Large intestine (tissue), 3 donors: Measurements from ENCODE around the gene SEMA5A. TPM values are rescaled to one million over a fixed set of nuclear protein-coding genes. Genes with fewer than 3 reads are reported as not detected.
"Not testable (repeated sequence)": the region's sequence is repeated elsewhere in the genome, so short reads cannot be mapped to it uniquely, and the experiment has no call there.

Source experiments
- DNase-seq, 2 donors: peaks; one replicate each; pipeline versions ENCODE4 v3.0.0 to v3.0.0-alpha.2; 2013
- H3K27ac ChIP-seq: one replicate; pipeline ENCODE4 v1.5.1; 2013; ENCODE audit warnings: low read length
- H3K27me3 ChIP-seq: 2 replicates; pipeline ENCODE4 v1.6.1; 2013; ENCODE audit warnings: low read length; ENCODE audit not compliant: control insufficient read depth, insufficient read depth
- H3K36me3 ChIP-seq: 2 replicates; pipeline ENCODE4 v1.6.1; 2013; ENCODE audit warnings: low read length; ENCODE audit not compliant: control insufficient read depth, insufficient read depth
- H3K4me1 ChIP-seq: one replicate; pipeline ENCODE4 v1.6.1; 2013; ENCODE audit warnings: low read length; ENCODE audit not compliant: control insufficient read depth, insufficient read depth
- H3K4me3 ChIP-seq: one replicate; pipeline ENCODE4 v1.5.1; 2013; ENCODE audit warnings: low read length
- H3K9me3 ChIP-seq: one replicate; pipeline ENCODE4 v1.6.1; 2013; ENCODE audit warnings: mild to moderate bottlenecking, low read depth, low read length, moderate library complexity; ENCODE audit not compliant: control insufficient read depth
- WGBS: methylation state at CpG from one replicate; pipeline ENCODE4 v1.1.5; 2013; ENCODE audit warnings: low lambda C conversion rate; ENCODE audit not compliant: insufficient coverage; 5-methylcytosine and 5-hydroxymethylcytosine counted together
- polyA plus RNA-seq: library from polyadenylated mRNA; unstranded; fragments of 120-200 nt; gene quantifications from one replicate; pipeline ENCODE4 v1.2.1, GENCODE V29; 2013

SEMA5A gene
- polyA plus RNA-seq, 1 donor = 11.9 TPM

GRCh38 chr5:9405196-9405754 lies 140.6 kb downstream of the SEMA5A start:
- Histone ChIP-seq H3K9me3 (no peaks in the 10 kb centered on the region), H3K4me1 (peaks cover 7% of the 10 kb centered on the region), H3K36me3 (no peaks in the 10 kb centered on the region), H3K4me3 (no peak overlapping the region), H3K27me3 (no peaks in the 10 kb centered on the region), H3K27ac (no peak overlapping the region)
- no peak for DNase-seq
- no CpG with 5 or more reads among the region's 1 CpG for WGBS

GRCh38 chr5:9401786-9402472 lies 143.9 kb downstream of the SEMA5A start:
- 90% methylated on average over 2 of the region's 4 CpGs for WGBS
- Histone ChIP-seq H3K9me3 (no peaks in the 10 kb centered on the region), H3K27me3 (no peaks in the 10 kb centered on the region), H3K4me1 (no peaks in the 10 kb centered on the region), H3K4me3 (no peak overlapping the region), H3K27ac (no peak overlapping the region), H3K36me3 (no peaks in the 10 kb centered on the region)
- DNase-seq = no peak

GRCh38 chr5:9399783-9400182 lies 146.1 kb downstream of the SEMA5A start:
- H3K27ac ChIP-seq, H3K27me3 ChIP-seq, H3K36me3 ChIP-seq, H3K4me3 ChIP-seq, DNase-seq, H3K9me3 ChIP-seq, H3K4me1 ChIP-seq: not testable (repeated sequence)
- 100% methylated on average over 1 of the region's 5 CpGs for WGBS

GRCh38 chr5:9399094-9399493 lies 146.8 kb downstream of the SEMA5A start:
- no peaks in the 10 kb centered on the region for H3K9me3 ChIP-seq
- no peak for DNase-seq
- no peak overlapping the region for H3K27ac ChIP-seq
- WGBS = 100% methylated on average over 1 of the region's 2 CpGs
- H3K4me3 ChIP-seq = no peak overlapping the region
- H3K36me3 ChIP-seq = no peaks in the 10 kb centered on the region
- no peaks in the 10 kb centered on the region for H3K27me3 ChIP-seq
- no peaks in the 10 kb centered on the region for H3K4me1 ChIP-seq

GRCh38 chr5:9398227-9398626 lies 147.6 kb downstream of the SEMA5A start:
- H3K4me1 ChIP-seq = no peaks in the 10 kb centered on the region
- 67% methylated on average over 1 of the region's 3 CpGs for WGBS
- DNase-seq = no peak
- H3K4me3 ChIP-seq = no peak overlapping the region
- H3K9me3 ChIP-seq = no peaks in the 10 kb centered on the region
- H3K27ac ChIP-seq = no peak overlapping the region
- no peaks in the 10 kb centered on the region for H3K27me3 ChIP-seq
- no peaks in the 10 kb centered on the region for H3K36me3 ChIP-seq

- Histone ChIP-seq H3K4me3 (no peak overlapping the region), H3K27me3 (no peaks in the 10 kb centered on the region), H3K36me3 (no peaks in the 10 kb centered on the region), H3K27ac (no peak overlapping the region), H3K9me3 (no peaks in the 10 kb centered on the region), H3K4me1 (no peaks in the 10 kb centered on the region)
- DNase-seq = no peak
- WGBS = 75% methylated on average over 1 of the region's 2 CpGs
Measured at GRCh38 chr5:9396285-9396770, 149.5 kb downstream of the SEMA5A start.

GRCh38 chr5:9395706-9396105 lies 150.2 kb downstream of the SEMA5A start:
- Histone ChIP-seq H3K36me3 (no peaks in the 10 kb centered on the region), H3K4me3 (no peak overlapping the region), H3K27me3 (no peaks in the 10 kb centered on the region), H3K4me1 (no peaks in the 10 kb centered on the region), H3K27ac (no peak overlapping the region), H3K9me3 (no peaks in the 10 kb centered on the region)
- WGBS = 69% methylated on average over 2 of the region's 2 CpGs
- DNase-seq = no peak

- no CpG with 5 or more reads among the region's 6 CpGs for WGBS
- DNase-seq = no peak
- Histone ChIP-seq H3K4me3 (no peak overlapping the region), H3K27me3 (no peaks in the 10 kb centered on the region), H3K9me3 (no peaks in the 10 kb centered on the region), H3K4me1 (no peaks in the 10 kb centered on the region), H3K27ac (no peak overlapping the region), H3K36me3 (no peaks in the 10 kb centered on the region)
Measured at GRCh38 chr5:9394221-9394620, 151.7 kb downstream of the SEMA5A start.

GRCh38 chr5:9392625-9393024 lies 153.2 kb downstream of the SEMA5A start:
- 80% methylated on average over 1 of the region's 1 CpG for WGBS

GRCh38 chr5:9391080-9391479 lies 154.8 kb downstream of the SEMA5A start:
- Histone ChIP-seq H3K27ac (no peak overlapping the region), H3K4me3 (no peak overlapping the region), H3K27me3 (no peaks in the 10 kb centered on the region), H3K9me3 (no peaks in the 10 kb centered on the region), H3K4me1 (no peaks in the 10 kb centered on the region), H3K36me3 (no peaks in the 10 kb centered on the region)
- DNase-seq = peak; percentile 25 to 28
- WGBS = no CpG with 5 or more reads among the region's 4 CpGs

More at GRCh38 chr5:9392625-9393024, 153.2 kb downstream of the SEMA5A start:
- Histone ChIP-seq H3K4me3 (no peak overlapping the region), H3K27ac (no peak overlapping the region), H3K9me3 (no peaks in the 10 kb centered on the region), H3K4me1 (no peaks in the 10 kb centered on the region), H3K36me3 (no peaks in the 10 kb centered on the region), H3K27me3 (no peaks in the 10 kb centered on the region)
- no peak for DNase-seq

- no peak for DNase-seq
- Histone ChIP-seq H3K4me3 (no peak overlapping the region), H3K27ac (no peak overlapping the region), H3K4me1 (no peaks in the 10 kb centered on the region), H3K36me3 (no peaks in the 10 kb centered on the region), H3K27me3 (no peaks in the 10 kb centered on the region), H3K9me3 (no peaks in the 10 kb centered on the region)
- 88% methylated on average over 1 of the region's 1 CpG for WGBS
Measured at GRCh38 chr5:9390113-9390512, 155.8 kb downstream of the SEMA5A start.
